GDM1 (cell line): ENCODE data around the gene HORMAD2.
"Not testable (repeated sequence)": the region's sequence is repeated elsewhere in the genome, so short reads cannot be mapped to it uniquely, and the experiment has no call there.

Experiments used
- DNase-seq: peaks from one replicate; lab custom pipeline; 2025; lab: John Stamatoyannopoulos, UW

The HORMAD2 gene

GRCh38 chr22:30191040-30191701, 110.9 kb downstream of the HORMAD2 start:
- DNase-seq: no peak

GRCh38 chr22:30192427-30192826, 112.2 kb downstream of the HORMAD2 start:
- no peak for DNase-seq

- no peak for DNase-seq
These were observed 112.9 kb downstream of the HORMAD2 start for GRCh38 chr22:30193031-30193775.

GRCh38 chr22:30195245-30196140, 115.2 kb downstream of the HORMAD2 start:
- DNase-seq: no peak

- DNase-seq: no peak
These were observed 116.0 kb downstream of the HORMAD2 start for GRCh38 chr22:30196141-30196879.

- DNase-seq: no peak
These were observed 116.6 kb downstream of the HORMAD2 start for GRCh38 chr22:30196880-30197336.

- no peak for DNase-seq
These were observed 117.1 kb downstream of the HORMAD2 start for GRCh38 chr22:30197389-30197788.

GRCh38 chr22:30198152-30198825, 118.0 kb downstream of the HORMAD2 start:
- no peak for DNase-seq

GRCh38 chr22:30198921-30199320, 118.7 kb downstream of the HORMAD2 start:
- no peak for DNase-seq

- not testable (repeated sequence) for DNase-seq
These were observed 120.6 kb downstream of the HORMAD2 start for GRCh38 chr22:30200905-30201304.

- no peak for DNase-seq
These were observed 121.7 kb downstream of the HORMAD2 start for GRCh38 chr22:30201945-30202344.

GRCh38 chr22:30202531-30203006, 122.3 kb downstream of the HORMAD2 start:
- DNase-seq: no peak

GRCh38 chr22:30204015-30204741, 123.9 kb downstream of the HORMAD2 start:
- no peak for DNase-seq

- no peak for DNase-seq
These were observed 124.5 kb downstream of the HORMAD2 start for GRCh38 chr22:30204742-30205111.

- no peak for DNase-seq
These were observed 125.2 kb downstream of the HORMAD2 start for GRCh38 chr22:30205281-30206115.

- DNase-seq: no peak
These were observed 126.7 kb downstream of the HORMAD2 start for GRCh38 chr22:30206944-30207343.

- no peak for DNase-seq
These were observed 128.7 kb downstream of the HORMAD2 start for GRCh38 chr22:30208631-30209603.

GRCh38 chr22:30209642-30210041, 129.4 kb downstream of the HORMAD2 start:
- DNase-seq: no peak
